IPS-15b (cell line): Measurements from ENCODE around the gene FIGLA.

ENCODE experiments used
- H3K27me3 ChIP-seq: one replicate; pipeline ENCODE4 v1.6.1; 2013; ENCODE audit warnings: low read length; ENCODE audit not compliant: control insufficient read depth, insufficient read depth
- H3K36me3 ChIP-seq: one replicate; pipeline ENCODE4 v1.6.1; 2013; ENCODE audit warnings: low read length; ENCODE audit not compliant: control insufficient read depth, insufficient read depth
- H3K4me1 ChIP-seq: one replicate; pipeline ENCODE4 v1.6.1; 2013; ENCODE audit warnings: mild to moderate bottlenecking, low read length; ENCODE audit not compliant: control insufficient read depth, insufficient read depth
- H3K4me3 ChIP-seq: one replicate; pipeline ENCODE4 v1.5.1; 2013; ENCODE audit warnings: low read depth, low read length
- H3K9ac ChIP-seq: one replicate; pipeline ENCODE4 v1.6.1; 2013; ENCODE audit warnings: low read depth, mild to moderate bottlenecking, low read length
- H3K9me3 ChIP-seq: one replicate; pipeline ENCODE4 v1.6.1; 2013; ENCODE audit warnings: mild to moderate bottlenecking, low read length; ENCODE audit not compliant: control insufficient read depth, insufficient read depth

The FIGLA gene

DNA sequence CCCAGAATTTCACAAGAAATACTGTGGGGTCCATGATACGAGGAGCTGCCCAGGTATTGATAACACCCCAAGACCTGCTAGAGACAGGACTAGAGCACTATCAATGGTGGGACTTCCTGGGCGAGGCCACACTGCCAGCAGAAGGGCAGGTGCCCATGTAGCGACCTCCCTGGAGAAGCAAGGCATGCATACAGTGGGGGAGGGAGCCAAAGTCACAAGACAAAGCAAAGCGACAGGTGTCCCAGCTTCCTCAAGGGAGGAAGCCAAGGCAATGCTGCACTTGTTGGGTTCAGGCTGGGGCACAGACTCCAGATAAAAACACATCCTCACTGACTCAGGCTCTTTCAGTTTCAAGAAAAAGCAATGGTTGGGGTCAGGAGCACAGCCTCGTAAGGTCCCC lies 37.7 kb upstream of the FIGLA start:
- peaks cover 3% of the 10 kb centered on the region for H3K4me1 ChIP-seq
- H3K36me3 ChIP-seq, result no peaks in the 10 kb centered on the region
- H3K4me3 ChIP-seq, result no peak overlapping the region
- no peak overlapping the region for H3K9ac ChIP-seq
- H3K27me3 ChIP-seq, result peaks cover 6% of the 10 kb centered on the region
- no peaks in the 10 kb centered on the region for H3K9me3 ChIP-seq

GRCh38 chr2:70827388-70827787 lies 36.9 kb upstream of the FIGLA start:
- Histone ChIP-seq H3K4me3 (no peak overlapping the region), H3K36me3 (no peaks in the 10 kb centered on the region), H3K4me1 (peaks cover 3% of the 10 kb centered on the region), H3K9ac (no peak overlapping the region), H3K27me3 (peaks cover 6% of the 10 kb centered on the region), H3K9me3 (no peaks in the 10 kb centered on the region)

DNA sequence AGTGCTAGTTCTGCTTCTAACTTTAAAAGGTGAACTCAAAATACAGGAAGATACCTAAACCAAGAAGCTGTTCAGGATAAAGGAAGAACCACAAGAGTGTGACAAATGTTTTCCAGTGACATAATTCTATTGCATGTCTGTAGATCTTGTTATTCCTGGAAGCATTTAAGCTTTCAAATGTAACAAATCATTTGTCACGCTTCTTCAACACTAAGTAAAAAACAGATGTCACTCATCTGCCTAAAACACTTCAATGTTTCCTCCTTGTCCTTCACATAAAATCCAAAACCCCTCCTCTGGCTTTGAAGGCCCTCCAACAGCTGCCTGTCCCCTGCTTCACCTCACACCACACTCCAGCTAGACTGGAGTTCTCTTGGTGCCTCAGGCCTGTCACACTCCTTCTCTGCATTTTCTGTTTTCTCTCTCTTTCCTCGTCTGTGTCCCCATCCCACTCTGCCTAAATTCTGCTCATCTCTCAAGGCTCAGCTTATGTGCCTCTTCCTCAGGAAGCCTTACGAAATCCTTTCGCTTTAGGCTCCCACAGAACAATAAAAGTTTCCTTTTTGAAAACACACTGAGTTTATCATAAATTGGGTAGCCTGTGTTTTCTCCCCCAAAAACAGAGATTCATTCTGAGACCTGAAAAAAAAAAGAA lies 36.4 kb upstream of the FIGLA start:
- Histone ChIP-seq H3K9me3 (no peaks in the 10 kb centered on the region), H3K4me1 (peaks cover 3% of the 10 kb centered on the region), H3K36me3 (no peaks in the 10 kb centered on the region), H3K27me3 (peaks cover 6% of the 10 kb centered on the region), H3K9ac (no peak overlapping the region), H3K4me3 (no peak overlapping the region)

DNA sequence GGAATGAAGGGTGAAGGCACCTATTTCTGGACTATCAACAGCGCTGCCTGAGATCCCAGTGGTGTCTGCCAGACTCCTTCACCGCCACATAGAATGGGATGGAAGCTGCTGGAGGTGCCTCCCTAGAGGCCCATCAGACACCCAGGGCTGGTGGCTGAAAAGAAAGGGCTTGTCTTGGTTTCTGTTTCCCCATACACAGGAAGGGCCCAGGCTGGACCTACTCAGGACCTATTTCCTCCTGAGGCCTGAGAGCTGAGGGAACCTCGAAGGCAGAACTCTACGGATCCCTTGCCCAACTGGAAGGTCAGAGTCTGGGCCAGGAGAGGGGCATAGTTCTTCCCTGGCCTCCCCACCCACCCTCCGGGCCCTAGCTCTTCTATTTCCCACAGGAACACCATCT lies 32.8 kb upstream of the FIGLA start:
- H3K9ac ChIP-seq, result no peak overlapping the region
- no peak overlapping the region for H3K4me3 ChIP-seq
- H3K36me3 ChIP-seq, result no peaks in the 10 kb centered on the region
- peaks cover 5% of the 10 kb centered on the region for H3K27me3 ChIP-seq
- H3K4me1 ChIP-seq, result peaks cover 2% of the 10 kb centered on the region
- no peaks in the 10 kb centered on the region for H3K9me3 ChIP-seq

DNA sequence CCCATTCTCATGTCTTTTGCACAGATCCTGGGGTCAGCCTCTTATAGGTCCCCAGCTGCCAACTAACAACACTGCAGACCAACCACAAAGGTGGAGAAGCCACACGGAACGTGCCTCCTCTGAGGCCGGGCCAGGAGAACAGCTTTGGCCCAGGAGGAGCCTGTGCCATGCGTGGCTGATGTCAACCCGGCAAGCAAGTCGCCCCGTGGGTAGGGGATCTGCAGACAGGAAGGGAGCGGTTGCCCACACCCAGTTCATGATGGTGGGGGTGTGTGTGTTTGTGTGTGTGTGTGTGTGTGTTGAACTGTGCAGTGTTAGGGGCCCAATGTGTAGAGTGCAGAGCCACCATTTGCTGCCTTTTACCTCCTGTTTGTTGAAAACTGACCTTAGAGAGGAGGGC lies 32.4 kb upstream of the FIGLA start:
- Histone ChIP-seq H3K4me1 (no peaks in the 10 kb centered on the region), H3K9ac (no peak overlapping the region), H3K36me3 (no peaks in the 10 kb centered on the region), H3K9me3 (no peaks in the 10 kb centered on the region), H3K27me3 (peaks cover 5% of the 10 kb centered on the region), H3K4me3 (no peak overlapping the region)

GRCh38 chr2:70820499-70820898 lies 30.1 kb upstream of the FIGLA start, which contains the start of gene CLEC4F:
CLEC4F (minus strand) TSS chr2:70820599; CDS start chr2:70820523, 76 bp downstream.
- Histone ChIP-seq H3K4me1 (no peaks in the 10 kb centered on the region), H3K4me3 (no peak within 1 kb of the TSS), H3K9ac (no peak within 1 kb of the TSS), H3K9me3 (no peaks in the 10 kb centered on the region), H3K27me3 (peaks cover 9% of the 10 kb centered on the region), H3K36me3 (no peaks in the 10 kb centered on the region)

DNA sequence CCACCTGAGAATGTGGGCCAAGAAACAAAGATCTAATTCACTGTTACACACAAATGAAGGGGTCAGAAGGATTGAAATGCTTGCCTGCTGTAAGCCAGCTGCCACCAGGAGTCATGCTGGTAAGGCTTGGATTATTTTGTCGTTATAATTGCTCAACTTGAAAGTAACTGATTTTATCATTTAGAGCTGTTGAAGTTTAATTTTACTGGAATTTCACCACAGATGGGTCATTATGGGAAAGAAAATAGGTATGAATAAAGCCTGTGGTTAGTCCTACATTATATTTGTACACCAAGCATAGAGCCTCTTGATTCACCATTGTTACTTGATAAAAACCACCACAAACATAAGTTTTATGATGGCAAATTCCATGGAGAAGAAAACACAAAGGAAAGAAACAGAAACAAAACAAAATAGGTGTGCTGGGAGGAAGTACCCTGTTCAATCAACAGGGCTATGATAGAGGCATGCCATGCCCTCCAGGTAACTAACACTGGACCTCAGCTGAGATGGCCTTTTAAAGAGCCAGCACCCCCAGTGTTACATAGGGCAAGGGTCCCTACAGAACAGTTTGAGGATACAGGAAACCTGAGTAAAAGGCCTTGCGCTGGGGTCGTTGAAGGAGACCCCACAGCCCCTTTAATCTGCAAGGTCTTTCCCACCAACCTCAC lies 27.0 kb upstream of the FIGLA start:
- H3K27me3 ChIP-seq, result peaks cover 12% of the 10 kb centered on the region
- H3K9me3 ChIP-seq, result no peaks in the 10 kb centered on the region
- no peaks in the 10 kb centered on the region for H3K36me3 ChIP-seq
- H3K4me1 ChIP-seq, result no peaks in the 10 kb centered on the region
- H3K4me3 ChIP-seq, result no peak overlapping the region
- H3K9ac ChIP-seq, result no peak overlapping the region

- H3K36me3 ChIP-seq, result no peaks in the 10 kb centered on the region
- no peaks in the 10 kb centered on the region for H3K9me3 ChIP-seq
- peaks cover 12% of the 10 kb centered on the region for H3K27me3 ChIP-seq
- H3K4me3 ChIP-seq, result no peak overlapping the region
- no peak overlapping the region for H3K9ac ChIP-seq
- H3K4me1 ChIP-seq, result no peaks in the 10 kb centered on the region
These were observed 26.3 kb upstream of the FIGLA start for GRCh38 chr2:70816726-70817125.

GRCh38 chr2:70808983-70809958 lies 18.8 kb upstream of the FIGLA start:
- Histone ChIP-seq H3K9ac (no peak overlapping the region), H3K4me1 (no peaks in the 10 kb centered on the region), H3K36me3 (no peaks in the 10 kb centered on the region), H3K27me3 (no peaks in the 10 kb centered on the region), H3K4me3 (no peak overlapping the region), H3K9me3 (no peaks in the 10 kb centered on the region)

DNA sequence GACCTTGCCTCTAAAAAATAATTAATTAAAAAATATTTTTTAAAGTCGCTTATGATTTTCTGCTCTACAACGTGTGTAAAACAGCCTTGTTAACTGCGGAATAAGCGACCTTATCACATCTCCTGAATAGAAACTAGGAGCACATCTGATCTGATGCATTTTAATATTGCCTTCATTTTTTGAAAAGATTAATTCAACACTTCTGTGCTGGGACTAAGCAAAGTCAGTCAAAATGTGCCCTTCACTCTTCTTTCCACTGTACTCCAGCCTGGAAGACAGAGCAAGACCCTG lies 17.3 kb upstream of the FIGLA start:
- Histone ChIP-seq H3K27me3 (peaks cover 3% of the 10 kb centered on the region), H3K4me3 (no peak overlapping the region), H3K9ac (no peak overlapping the region), H3K36me3 (no peaks in the 10 kb centered on the region), H3K9me3 (no peaks in the 10 kb centered on the region), H3K4me1 (no peaks in the 10 kb centered on the region)

GRCh38 chr2:70807102-70807827 lies 16.8 kb upstream of the FIGLA start:
- Histone ChIP-seq H3K9me3 (no peaks in the 10 kb centered on the region), H3K27me3 (peaks cover 3% of the 10 kb centered on the region), H3K4me3 (no peak overlapping the region), H3K36me3 (no peaks in the 10 kb centered on the region), H3K4me1 (no peaks in the 10 kb centered on the region), H3K9ac (no peak overlapping the region)
